NCI-H748 (cell line): Measurements from ENCODE around the gene TDRD3.
"Not testable (repeated sequence)": the region's sequence is repeated elsewhere in the genome, so short reads cannot be mapped to it uniquely, and the experiment has no call there.

ENCODE experiments used
- DNase-seq: peaks from one replicate; lab custom pipeline; 2025; ENCODE audit not compliant: unreplicated experiment; lab: John Stamatoyannopoulos, UW

TDRD3 gene

GRCh38 chr13:60398379-60398891 lies 1.4 kb downstream of the TDRD3 start:
- no peak for DNase-seq

GRCh38 chr13:60398907-60399589 lies 2.0 kb downstream of the TDRD3 start:
- DNase-seq = no peak

- no peak for DNase-seq
These were observed 5.0 kb downstream of the TDRD3 start for GRCh38 chr13:60402022-60402421.

- no peak for DNase-seq
These were observed 10.1 kb downstream of the TDRD3 start for GRCh38 chr13:60407095-60407494.

GRCh38 chr13:60407852-60408251 lies 10.8 kb downstream of the TDRD3 start:
- DNase-seq = not testable (repeated sequence)

- DNase-seq = not testable (repeated sequence)
These were observed 12.7 kb downstream of the TDRD3 start for GRCh38 chr13:60409574-60410292.

- DNase-seq = no peak
These were observed 13.3 kb downstream of the TDRD3 start for GRCh38 chr13:60410299-60410698.

GRCh38 chr13:60411464-60411863 lies 14.4 kb downstream of the TDRD3 start:
- no peak for DNase-seq

GRCh38 chr13:60411983-60412382 lies 15.0 kb downstream of the TDRD3 start:
- no peak for DNase-seq

GRCh38 chr13:60412909-60413616 lies 16.0 kb downstream of the TDRD3 start:
- no peak for DNase-seq

GRCh38 chr13:60414177-60414576 lies 17.2 kb downstream of the TDRD3 start:
- DNase-seq = no peak

- DNase-seq = no peak
These were observed 20.7 kb downstream of the TDRD3 start for GRCh38 chr13:60417734-60418133.

GRCh38 chr13:60418954-60419353 lies 21.9 kb downstream of the TDRD3 start:
- DNase-seq = no peak

GRCh38 chr13:60425332-60425731 lies 28.3 kb downstream of the TDRD3 start:
- no peak for DNase-seq

GRCh38 chr13:60426075-60426474 lies 29.1 kb downstream of the TDRD3 start:
- no peak for DNase-seq

- DNase-seq = no peak
These were observed 30.3 kb downstream of the TDRD3 start for GRCh38 chr13:60427285-60427684.

GRCh38 chr13:60431108-60431700 lies 34.2 kb downstream of the TDRD3 start:
- peak; percentile 73 for DNase-seq

GRCh38 chr13:60433505-60433904 lies 36.5 kb downstream of the TDRD3 start:
- no peak for DNase-seq

- DNase-seq = no peak
These were observed 38.8 kb downstream of the TDRD3 start for GRCh38 chr13:60435762-60436374.

GRCh38 chr13:60439201-60439600 lies 42.2 kb downstream of the TDRD3 start:
- DNase-seq = no peak

- no peak for DNase-seq
These were observed 44.7 kb downstream of the TDRD3 start for GRCh38 chr13:60441761-60442160.
